ENCODE results near the gene CHGA.

DNA sequence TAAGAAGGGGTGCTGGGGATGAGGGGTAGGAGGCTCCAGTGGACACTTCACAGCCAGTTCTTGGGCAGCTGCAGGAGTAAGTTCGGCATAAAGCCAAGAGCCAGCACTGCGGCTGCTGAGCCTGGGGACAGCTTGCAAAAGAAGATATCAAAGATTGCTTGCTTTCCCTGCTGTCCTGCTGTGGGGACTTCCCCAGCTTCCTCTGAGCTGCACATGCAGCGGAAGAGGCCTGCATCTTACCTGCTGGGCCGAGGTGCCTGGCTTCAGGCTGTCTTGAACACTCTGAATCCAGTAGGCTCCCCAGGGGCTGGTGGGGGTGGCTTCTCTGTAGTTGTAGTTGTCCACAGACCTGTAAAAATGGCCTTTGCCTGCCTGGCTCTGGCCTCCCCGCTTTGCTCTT lies 1.3 kb downstream of the CHGA start:
- TF ChIP-seq POLR2AphosphoS5 (IDR thresholded peaks at IDR 0.05) (no peak), POLR2A (IDR thresholded peaks at IDR 0.05) (no peak)
- TF ChIP-seq, protein P1, sequence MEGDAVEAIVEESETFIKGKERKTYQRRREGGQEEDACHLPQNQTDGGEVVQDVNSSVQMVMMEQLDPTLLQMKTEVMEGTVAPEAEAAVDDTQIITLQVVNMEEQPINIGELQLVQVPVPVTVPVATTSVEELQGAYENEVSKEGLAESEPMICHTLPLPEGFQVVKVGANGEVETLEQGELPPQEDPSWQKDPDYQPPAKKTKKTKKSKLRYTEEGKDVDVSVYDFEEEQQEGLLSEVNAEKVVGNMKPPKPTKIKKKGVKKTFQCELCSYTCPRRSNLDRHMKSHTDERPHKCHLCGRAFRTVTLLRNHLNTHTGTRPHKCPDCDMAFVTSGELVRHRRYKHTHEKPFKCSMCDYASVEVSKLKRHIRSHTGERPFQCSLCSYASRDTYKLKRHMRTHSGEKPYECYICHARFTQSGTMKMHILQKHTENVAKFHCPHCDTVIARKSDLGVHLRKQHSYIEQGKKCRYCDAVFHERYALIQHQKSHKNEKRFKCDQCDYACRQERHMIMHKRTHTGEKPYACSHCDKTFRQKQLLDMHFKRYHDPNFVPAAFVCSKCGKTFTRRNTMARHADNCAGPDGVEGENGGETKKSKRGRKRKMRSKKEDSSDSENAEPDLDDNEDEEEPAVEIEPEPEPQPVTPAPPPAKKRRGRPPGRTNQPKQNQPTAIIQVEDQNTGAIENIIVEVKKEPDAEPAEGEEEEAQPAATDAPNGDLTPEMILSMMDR (IDR thresholded peaks at IDR 0.05) = no peak
